Heart left ventricle (tissue), 16 donors: ENCODE measurements around the gene KDELR3. TPM values are rescaled to one million over a fixed set of nuclear protein-coding genes. Genes with fewer than 3 reads are reported as not detected.

Experiments
- ATAC-seq, 4 donors: fragments of 200-7000 bp; cut with Tn5 transposase; one replicate each; pipeline ENCODE4 v1.9.1; 2020 to 2022; ENCODE audit warnings: moderate library complexity in 4 of 4, mild to moderate bottlenecking in 3 of 4, moderate number of reproducible peaks in 1 of 4
- DNase-seq, 5 donors: peaks; one replicate each; pipeline ENCODE4 v3.0.0-alpha.2; 2020
- H3K27ac ChIP-seq, 12 donors: fragments of 200-600 bp; sonication (generic) in 4 of 12; one replicate each; pipeline versions ENCODE4 v1.5.0 to v1.8.0; 2016 to 2022; ENCODE audit warnings: mild to moderate bottlenecking in 2 of 12
- H3K27me3 ChIP-seq, 9 donors: fragments of 200-600 bp; sonication (generic) in 2 of 9; one replicate each; pipeline versions ENCODE4 v1.5.1 to v1.8.0; 2016 to 2022; ENCODE audit warnings: mild to moderate bottlenecking in 3 of 9
- H3K36me3 ChIP-seq, 9 donors: fragments of 200-600 bp; sonication (generic) in 2 of 9; one replicate each; pipeline versions ENCODE4 v1.5.0 to v1.8.0; 2018 to 2022; ENCODE audit warnings: mild to moderate bottlenecking in 2 of 9
- H3K4me1 ChIP-seq, 12 donors: fragments of 200-600 bp; sonication (generic) in 4 of 12; one replicate each; pipeline versions ENCODE4 v1.5.0 to v1.8.0; 2016 to 2022; ENCODE audit warnings: mild to moderate bottlenecking in 3 of 12
- H3K4me3 ChIP-seq, 12 donors: fragments of 200-600 bp; sonication (generic) in 4 of 12; one replicate each; pipeline versions ENCODE4 v1.5.0 to v1.8.0; 2017 to 2022; ENCODE audit warnings: mild to moderate bottlenecking in 9 of 12, moderate library complexity in 4 of 12
- H3K9me3 ChIP-seq, 12 donors: fragments of 200-600 bp; sonication (generic) in 4 of 12; one replicate each; pipeline versions ENCODE4 v1.5.0 to v1.8.0; 2016 to 2022; ENCODE audit warnings: mild to moderate bottlenecking in 1 of 12
- POLR2A ChIP-seq, 2 donors: fragments of 450-650 bp; IDR thresholded peaks; one replicate each; pipeline ENCODE4 v1.6.1; 2017; ENCODE audit warnings: antibody characterized with exemption in 2 of 2, mild to moderate bottlenecking in 2 of 2, moderate library complexity in 2 of 2
- WGBS, 4 donors: extraction: QIAGEN DNeasy Blood & Tissue Kit in 2 of 4; methylation state at CpG; one replicate each; pipeline versions ENCODE4 v1.1.5 to v1.1.7; 2013 to 2018; 5-methylcytosine and 5-hydroxymethylcytosine counted together
- intact Hi-C, 10 donors: fragments of 100-400 bp; cut with DNase I; formaldehyde crosslinking; loops; one replicate each; pipeline versions ENCODE4 v1.11.1 to v1.14.2; 2022
- polyA plus RNA-seq, 2 donors: library from polyadenylated mRNA; stranded (reverse); fragments of 200-250 nt; gene quantifications; one replicate each; pipeline ENCODE4 v1.2.3, GENCODE V29; 2013
- total RNA-seq, 9 donors: library from RNA; depleted of rRNA in 2 of 9; stranded (reverse); fragments of >200 nt in 2 of 9; fragmentation: NEBNext Ultra II Directional in 3 of 9; extraction: Animal tissue kit (Norgen Biotek cat#: 25700) in 3 of 9; gene quantifications; one replicate each; pipeline versions ENCODE4 v1.1.0 to v1.2.4, GENCODE V29; 2016 to 2023
- TF ChIP-seq, protein P1 (sequence below), 12 donors: fragments of 200-600 bp; sonication (generic) in 4 of 12; IDR thresholded peaks; one replicate each; pipeline versions ENCODE4 v1.5.0 to v1.8.0; 2018 to 2022; ENCODE audit warnings: antibody characterized with exemption in 12 of 12, mild to moderate bottlenecking in 5 of 12
- donor health status: ischemic (EF 13 %, LVEDD 7.1; RV severe dilation, severe dysfunction).
- donor health status: healthy with polysubstance abuse.
- donor health status: DM: no; HTN: yes; CAD: no.
- donor health status: DM: no; HTN: no; CAD: no.
- donor health status: ischemic (EF 25% LVEDD 6.9; RV normal size, moderate dysfunction).
- donor health status: ischemic (EF 25% LVEDD 5.7; RV mildly dilated, moderate dysfunction).
- donor health status: healthy.
- donor health status: DM: yes; HTN: yes; CAD: no.
- donor health status: ischemic (EF 35%, LVEDD 5.7; RV mildly dilated, moderate dysfunction).
- donor health status: nonischemic (EF 11% LVEDD 7.7; RV severe dilation, severe dysfunction).
- donor health status: DM: yes; HTN: yes; CAD: no.
- donor health status: PGD.
- donor health status: ischemic (EF 29% LVEDD 5.4; RV normal size, mild dysfunction).
- donor health status: nonischemic (EF 23%, LVEDD 6.1; RV moderate dilation, normal function).

The KDELR3 gene
- total and polyA plus RNA-seq, 11 donors = 4.4 to 15.5 (median 8.5) TPM

DNA sequence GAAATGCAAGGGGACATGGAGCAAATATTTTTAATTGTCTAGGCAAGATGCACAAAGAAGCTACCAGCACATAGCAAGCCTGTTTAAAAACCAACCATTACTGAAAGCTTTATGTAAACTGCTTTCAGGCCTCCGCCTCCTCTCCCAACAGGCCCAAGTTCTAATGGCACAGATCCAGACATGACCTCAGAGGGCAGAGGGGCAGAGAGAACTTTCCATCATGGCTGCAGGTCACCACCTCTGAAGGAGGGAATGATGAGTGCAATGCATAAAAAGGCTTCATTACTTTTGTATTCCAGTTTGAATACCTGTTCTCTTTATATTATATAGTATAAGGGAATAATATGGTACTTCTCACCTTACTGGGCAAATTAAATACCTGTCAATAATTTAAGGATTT is 23.0 kb downstream of the KDELR3 start:
- peak; percentile 78 to 94 (median 85) for ATAC-seq
- H3K4me1 ChIP-seq = peaks cover 4 to 43% (median 27%) of the 10 kb centered on the region in 12 donors
- H3K27me3 ChIP-seq = no peaks in the 10 kb centered on the region
- TF ChIP-seq, protein P1, sequence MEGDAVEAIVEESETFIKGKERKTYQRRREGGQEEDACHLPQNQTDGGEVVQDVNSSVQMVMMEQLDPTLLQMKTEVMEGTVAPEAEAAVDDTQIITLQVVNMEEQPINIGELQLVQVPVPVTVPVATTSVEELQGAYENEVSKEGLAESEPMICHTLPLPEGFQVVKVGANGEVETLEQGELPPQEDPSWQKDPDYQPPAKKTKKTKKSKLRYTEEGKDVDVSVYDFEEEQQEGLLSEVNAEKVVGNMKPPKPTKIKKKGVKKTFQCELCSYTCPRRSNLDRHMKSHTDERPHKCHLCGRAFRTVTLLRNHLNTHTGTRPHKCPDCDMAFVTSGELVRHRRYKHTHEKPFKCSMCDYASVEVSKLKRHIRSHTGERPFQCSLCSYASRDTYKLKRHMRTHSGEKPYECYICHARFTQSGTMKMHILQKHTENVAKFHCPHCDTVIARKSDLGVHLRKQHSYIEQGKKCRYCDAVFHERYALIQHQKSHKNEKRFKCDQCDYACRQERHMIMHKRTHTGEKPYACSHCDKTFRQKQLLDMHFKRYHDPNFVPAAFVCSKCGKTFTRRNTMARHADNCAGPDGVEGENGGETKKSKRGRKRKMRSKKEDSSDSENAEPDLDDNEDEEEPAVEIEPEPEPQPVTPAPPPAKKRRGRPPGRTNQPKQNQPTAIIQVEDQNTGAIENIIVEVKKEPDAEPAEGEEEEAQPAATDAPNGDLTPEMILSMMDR (IDR thresholded peaks at IDR 0.05) = no peak
- no peak for TF ChIP-seq POLR2A (IDR thresholded peaks at IDR 0.05)
- peak in 4 of 5 donors; percentile 81 to 85 (median 82) for DNase-seq
- peak overlapping the region in 11 of 12 donors; percentile 23 to 78 (median 73) for H3K27ac ChIP-seq
- peaks cover 7 to 100% (median 100%) of the 10 kb centered on the region in 9 donors for H3K36me3 ChIP-seq
- 29 to 53% (median 41%) methylated on average over 1 of the region's 1 CpG for WGBS, 4 donors
- intact Hi-C loops = no loop called here
- no peak overlapping the region for H3K4me3 ChIP-seq
- no peaks in the 10 kb centered on the region for H3K9me3 ChIP-seq

DNA sequence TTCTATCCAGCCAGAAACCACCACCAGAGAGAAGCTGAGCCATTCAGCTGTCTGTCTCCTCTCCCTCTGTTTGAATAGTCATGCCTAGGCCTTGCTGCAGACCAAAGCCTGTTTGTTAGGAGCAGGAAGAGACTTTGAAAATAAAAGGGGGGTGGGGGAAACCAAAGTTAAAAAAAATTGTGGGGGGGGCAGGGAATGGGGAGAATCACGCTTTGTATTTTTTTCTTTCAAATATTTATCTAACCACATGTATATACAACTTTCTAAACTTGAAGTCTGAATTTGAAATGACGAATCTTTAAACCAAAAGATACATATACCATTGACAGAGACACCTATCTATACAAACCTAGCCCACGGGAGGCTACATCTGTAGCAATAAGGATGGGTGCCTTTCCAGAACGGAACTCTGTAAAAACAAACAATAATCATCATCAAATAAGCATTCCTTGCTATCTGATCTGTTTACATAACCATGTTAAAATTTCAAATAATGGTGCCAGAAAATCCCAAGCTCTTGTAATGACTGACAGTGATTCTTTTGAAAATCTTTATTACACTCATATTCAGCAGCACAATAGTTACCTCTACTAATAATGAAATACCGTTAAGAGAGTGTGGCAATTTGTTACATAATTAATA is 23.9 kb downstream of the KDELR3 start:
- WGBS, 4 donors = 58 to 72% (median 69%) methylated on average over 5 of the region's 5 CpGs
- H3K4me1 ChIP-seq = peaks cover 4 to 52% (median 30%) of the 10 kb centered on the region in 12 donors
- H3K4me3 ChIP-seq = no peak overlapping the region
- intact Hi-C loops = no loop called here
- TF ChIP-seq POLR2A (IDR thresholded peaks at IDR 0.05) = no peak
- TF ChIP-seq, protein P1 (IDR thresholded peaks at IDR 0.05) = no peak
- H3K27me3 ChIP-seq = no peaks in the 10 kb centered on the region
- DNase-seq = no peak
- no peak for ATAC-seq
- no peaks in the 10 kb centered on the region for H3K9me3 ChIP-seq
- H3K27ac ChIP-seq = peak overlapping the region in 10 of 12 donors; percentile 43 to 78 (median 74)
- H3K36me3 ChIP-seq = peaks cover 7 to 100% (median 100%) of the 10 kb centered on the region in 9 donors

DNA sequence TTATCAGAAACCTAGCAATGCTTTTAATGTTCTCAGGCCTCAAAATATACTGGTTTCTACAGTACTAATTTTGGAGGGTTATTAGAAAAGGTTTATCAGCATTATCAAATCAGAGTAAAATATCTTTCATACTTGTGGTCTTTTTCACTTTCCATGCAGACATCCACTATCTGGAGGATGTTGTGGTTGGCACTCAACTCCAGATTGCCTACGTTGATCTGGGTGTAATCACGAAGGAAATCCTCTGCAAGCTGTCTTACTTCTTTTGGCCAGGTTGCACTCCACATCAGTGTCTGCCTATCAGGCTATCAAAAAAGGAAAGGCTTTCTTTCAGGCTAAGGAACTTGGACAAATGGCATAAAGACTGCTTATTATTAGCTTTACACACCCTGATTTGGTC is 26.6 kb downstream of the KDELR3 start:
- peaks cover 10 to 100% (median 100%) of the 10 kb centered on the region in 9 donors for H3K36me3 ChIP-seq
- no peak for DNase-seq

DNA sequence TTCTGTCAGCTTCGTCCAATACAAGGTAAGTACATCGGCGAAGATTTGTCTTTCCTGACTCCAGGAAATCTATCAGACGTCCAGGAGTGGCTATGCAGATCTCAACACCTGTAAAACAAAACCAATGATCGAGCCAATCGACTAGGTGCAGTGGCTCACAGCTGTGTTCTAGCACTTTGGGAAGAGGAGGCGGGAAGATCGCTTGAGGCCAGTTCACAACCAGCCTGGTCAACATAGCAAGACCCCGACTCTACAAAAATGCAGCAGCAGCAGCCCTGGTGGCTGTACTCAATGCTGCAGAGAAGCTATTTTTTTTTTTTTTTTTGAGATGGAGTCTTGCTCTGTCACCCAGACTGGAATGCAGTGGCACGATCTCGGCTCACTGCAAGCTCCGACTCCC is 27.0 kb downstream of the KDELR3 start:
- Histone ChIP-seq H3K9me3 (no peaks in the 10 kb centered on the region), H3K27me3 (no peaks in the 10 kb centered on the region), H3K4me1 (peaks cover 4 to 49% (median 39%) of the 10 kb centered on the region in 12 donors), H3K4me3 (no peak overlapping the region), H3K27ac (no peak overlapping the region), H3K36me3 (peaks cover 10 to 100% (median 100%) of the 10 kb centered on the region in 9 donors)
- intact Hi-C loops = no loop called here
- ATAC-seq = no peak
- no peak for TF ChIP-seq POLR2A (IDR thresholded peaks at IDR 0.05)
- TF ChIP-seq, protein P1 (IDR thresholded peaks at IDR 0.05) = no peak
- WGBS, 4 donors = 75 to 87% (median 81%) methylated on average over 12 of the region's 12 CpGs
- DNase-seq = no peak

More for the DNA sequence above, 26.6 kb downstream of the KDELR3 start:
- no peaks in the 10 kb centered on the region for H3K9me3 ChIP-seq
- TF ChIP-seq POLR2A (IDR thresholded peaks at IDR 0.05) = no peak
- TF ChIP-seq, protein P1 (IDR thresholded peaks at IDR 0.05) = no peak
- intact Hi-C loops = no loop called here
- WGBS, 4 donors = 7 to 28% (median 19%) methylated on average over 2 of the region's 2 CpGs
- no peak for ATAC-seq
- H3K4me1 ChIP-seq = peaks cover 4 to 48% (median 38%) of the 10 kb centered on the region in 12 donors
- no peak overlapping the region for H3K27ac ChIP-seq
- H3K27me3 ChIP-seq = no peaks in the 10 kb centered on the region
- H3K4me3 ChIP-seq = no peak overlapping the region
